Esophagus squamous epithelium (tissue), 4 donors: Measurements from ENCODE around the gene ATP7B.

ENCODE experiments used
- POLR2A ChIP-seq, 4 donors: fragments of 450-650 bp; IDR thresholded peaks; one replicate each; pipeline ENCODE4 v1.6.1; 2017; ENCODE audit warnings: antibody characterized with exemption in 4 of 4, mild to moderate bottlenecking in 4 of 4, moderate library complexity in 3 of 4
- TF ChIP-seq, protein P1 (sequence below), 6 experiments: fragments of 450-650 bp in 4 of 6; fragments of 200-600 bp in 2 of 6; sonication (generic) in 2 of 6; IDR thresholded peaks; one replicate each; pipeline ENCODE4 v1.5.1; 2016 to 2019; ENCODE audit warnings: antibody characterized with exemption in 6 of 6, mild to moderate bottlenecking in 4 of 6, moderate library complexity in 4 of 6

DNA sequence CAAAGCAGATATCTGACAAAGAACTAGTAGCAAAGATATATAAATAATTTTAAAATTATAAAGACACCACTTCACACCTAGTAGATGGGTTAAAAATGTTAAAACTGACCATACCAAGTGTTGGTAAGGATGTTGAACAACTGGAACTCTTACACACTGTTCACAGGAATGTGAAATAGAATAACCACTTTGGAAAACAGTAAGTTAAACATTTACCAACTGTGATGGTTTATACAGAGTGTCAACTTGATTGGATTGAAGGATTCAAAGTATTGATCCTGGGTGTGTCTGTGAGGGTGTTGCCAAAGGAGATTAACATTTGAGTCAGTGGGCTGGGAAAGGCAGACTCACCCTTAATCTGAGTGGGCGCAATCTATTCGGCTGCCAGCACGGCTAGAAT is 32.4 kb upstream of the ATP7B start:
- TF ChIP-seq, protein P1, sequence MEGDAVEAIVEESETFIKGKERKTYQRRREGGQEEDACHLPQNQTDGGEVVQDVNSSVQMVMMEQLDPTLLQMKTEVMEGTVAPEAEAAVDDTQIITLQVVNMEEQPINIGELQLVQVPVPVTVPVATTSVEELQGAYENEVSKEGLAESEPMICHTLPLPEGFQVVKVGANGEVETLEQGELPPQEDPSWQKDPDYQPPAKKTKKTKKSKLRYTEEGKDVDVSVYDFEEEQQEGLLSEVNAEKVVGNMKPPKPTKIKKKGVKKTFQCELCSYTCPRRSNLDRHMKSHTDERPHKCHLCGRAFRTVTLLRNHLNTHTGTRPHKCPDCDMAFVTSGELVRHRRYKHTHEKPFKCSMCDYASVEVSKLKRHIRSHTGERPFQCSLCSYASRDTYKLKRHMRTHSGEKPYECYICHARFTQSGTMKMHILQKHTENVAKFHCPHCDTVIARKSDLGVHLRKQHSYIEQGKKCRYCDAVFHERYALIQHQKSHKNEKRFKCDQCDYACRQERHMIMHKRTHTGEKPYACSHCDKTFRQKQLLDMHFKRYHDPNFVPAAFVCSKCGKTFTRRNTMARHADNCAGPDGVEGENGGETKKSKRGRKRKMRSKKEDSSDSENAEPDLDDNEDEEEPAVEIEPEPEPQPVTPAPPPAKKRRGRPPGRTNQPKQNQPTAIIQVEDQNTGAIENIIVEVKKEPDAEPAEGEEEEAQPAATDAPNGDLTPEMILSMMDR (IDR thresholded peaks at IDR 0.05) = no peak
- no peak for TF ChIP-seq POLR2A (IDR thresholded peaks at IDR 0.05)
